GM18499 (cell line): ENCODE results near the gene ESRP2.

Experiments used
- ATAC-seq: cut with Tn5 transposase; IDR thresholded peaks from one replicate; pipeline ENCODE4 v1.9.1; 2021; ENCODE audit warnings: moderate number of reproducible peaks; ENCODE audit not compliant: insufficient read depth, unreplicated experiment

The ESRP2 gene

DNA sequence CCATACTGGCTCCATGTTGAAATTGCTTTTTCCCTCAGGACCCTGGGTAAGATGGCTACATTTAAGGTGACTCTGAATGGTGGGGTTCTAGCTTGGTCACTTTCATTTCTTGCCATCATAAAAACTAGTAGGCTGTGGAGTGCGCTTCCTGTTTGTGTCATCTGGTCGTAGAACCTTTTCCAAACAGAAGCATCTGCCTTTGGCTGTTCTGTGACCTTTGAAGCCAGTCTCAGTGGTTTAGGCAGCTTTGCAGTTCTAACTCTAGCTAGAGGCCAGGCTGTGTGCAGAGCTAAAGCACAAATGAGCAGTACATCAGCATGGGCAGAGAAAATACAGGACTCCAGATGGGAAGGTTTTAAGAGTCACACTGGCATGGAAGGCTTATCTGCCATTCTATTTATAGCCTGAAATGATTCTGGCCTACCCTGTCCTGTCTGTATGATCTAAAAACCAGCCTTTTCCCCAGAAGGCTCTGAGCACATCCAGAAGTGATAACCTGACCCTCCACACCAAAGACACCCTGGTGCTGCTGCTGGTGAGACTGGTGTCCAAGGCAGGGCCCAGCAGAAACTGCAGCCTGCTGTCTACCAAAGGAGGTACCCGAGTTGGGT lies 8.6 kb downstream of the ESRP2 start:
- ATAC-seq, result no peak

DNA sequence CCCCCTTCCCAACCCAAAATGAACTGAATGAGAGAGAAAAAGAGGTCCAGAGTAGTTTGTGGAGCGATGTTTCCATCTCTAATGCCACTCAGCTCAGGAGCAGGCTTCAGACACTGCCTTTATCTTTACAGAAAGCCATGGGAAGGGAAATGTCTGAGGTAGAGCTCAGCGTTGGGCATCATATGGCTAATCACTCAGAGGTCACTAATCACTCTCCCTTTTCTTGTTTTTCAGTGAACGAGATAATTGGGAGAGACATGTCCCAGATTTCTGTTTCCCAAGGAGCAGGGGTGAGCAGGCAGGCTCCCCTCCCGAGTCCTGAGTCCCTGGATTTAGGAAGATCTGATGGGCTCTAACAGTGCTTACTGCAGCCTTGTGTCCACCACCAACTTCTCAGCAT lies 9.8 kb downstream of the ESRP2 start:
- no peak for ATAC-seq

DNA sequence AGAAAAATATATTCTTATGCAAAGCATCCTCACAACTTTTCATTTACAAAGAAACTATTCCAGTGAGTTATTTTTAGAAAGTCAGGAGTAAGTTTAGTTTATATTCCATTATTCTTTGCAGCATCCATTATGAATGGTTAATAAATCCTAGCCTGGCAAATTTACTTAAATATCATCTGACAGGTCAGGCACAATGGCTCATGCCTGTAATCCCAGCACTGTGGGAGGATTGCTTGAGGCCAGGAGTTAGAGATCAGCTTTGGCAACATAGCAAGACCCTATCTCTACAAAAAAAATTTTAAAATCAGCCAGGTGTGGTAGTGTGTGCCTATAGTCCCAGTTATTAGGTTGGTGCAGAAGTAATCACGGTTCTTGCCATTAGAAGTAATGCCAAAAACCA lies 12.9 kb downstream of the ESRP2 start:
- ATAC-seq, result no peak

DNA sequence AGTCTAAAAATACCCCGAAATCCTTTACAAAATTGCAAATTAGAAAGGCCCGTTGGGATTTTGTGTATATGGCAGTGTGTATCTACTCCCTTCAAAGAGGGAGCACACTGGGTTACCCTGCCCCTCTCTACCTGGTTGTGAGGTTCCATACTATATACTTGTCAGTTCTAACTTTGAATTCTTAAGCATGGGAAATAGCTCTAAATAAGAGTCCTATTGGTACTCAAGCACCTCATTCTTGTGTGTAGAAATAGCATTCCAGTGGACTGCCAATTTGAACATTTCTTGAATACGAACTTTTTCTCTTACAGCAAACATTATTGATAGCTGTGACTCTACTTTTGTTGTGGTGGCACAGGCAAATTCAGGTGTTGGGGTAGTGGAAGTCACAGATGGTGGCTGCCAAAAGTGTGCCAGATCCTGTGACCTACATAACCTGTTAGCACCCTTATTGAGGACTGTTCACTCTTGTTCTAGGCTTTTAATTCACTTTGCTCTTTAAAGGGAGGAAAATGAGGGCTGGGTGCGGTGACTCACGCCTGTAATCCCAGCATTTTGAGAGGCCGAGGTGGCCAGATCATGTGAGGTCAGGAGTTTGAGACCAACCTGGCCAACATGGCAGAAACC lies 16.1 kb downstream of the ESRP2 start:
- ATAC-seq, result no peak

DNA sequence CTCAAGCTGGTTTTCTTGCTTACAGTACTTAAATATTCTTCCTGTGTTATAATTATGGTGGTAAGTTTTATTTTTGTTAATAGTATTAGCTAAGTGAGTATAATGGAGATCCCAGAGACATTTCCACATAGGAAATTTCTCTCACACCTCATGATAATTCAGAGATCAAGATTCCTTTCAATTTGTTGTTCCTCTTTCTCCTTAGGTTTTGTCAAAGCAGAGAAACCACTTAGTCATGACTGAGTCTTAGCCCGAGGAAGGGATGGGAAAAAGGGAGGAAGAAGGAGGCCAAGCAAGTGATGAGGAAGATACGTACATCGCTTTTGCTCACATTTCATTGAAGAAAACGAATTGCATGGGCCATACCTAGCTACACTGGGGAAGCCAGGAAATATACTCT lies 18.4 kb downstream of the ESRP2 start:
- no peak for ATAC-seq

DNA sequence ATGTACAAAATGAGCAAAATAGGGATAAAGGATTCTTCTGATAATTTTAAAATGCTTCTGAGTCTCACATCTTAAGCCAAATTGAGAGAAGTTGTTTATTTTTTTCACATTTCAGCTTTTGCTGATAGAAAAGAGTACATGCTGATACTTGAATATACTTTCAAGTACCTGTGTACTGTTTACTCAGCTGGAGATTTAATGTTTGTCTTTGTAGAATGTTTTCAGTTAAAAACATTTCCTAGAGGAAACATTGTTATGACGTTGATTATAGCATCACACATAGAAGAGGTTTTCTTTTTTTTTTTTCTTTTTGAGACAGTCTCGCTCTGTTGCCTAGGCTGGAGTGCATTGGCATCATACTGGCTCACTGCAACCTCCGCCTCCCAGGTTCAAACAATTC lies 19.7 kb downstream of the ESRP2 start:
- no peak for ATAC-seq

DNA sequence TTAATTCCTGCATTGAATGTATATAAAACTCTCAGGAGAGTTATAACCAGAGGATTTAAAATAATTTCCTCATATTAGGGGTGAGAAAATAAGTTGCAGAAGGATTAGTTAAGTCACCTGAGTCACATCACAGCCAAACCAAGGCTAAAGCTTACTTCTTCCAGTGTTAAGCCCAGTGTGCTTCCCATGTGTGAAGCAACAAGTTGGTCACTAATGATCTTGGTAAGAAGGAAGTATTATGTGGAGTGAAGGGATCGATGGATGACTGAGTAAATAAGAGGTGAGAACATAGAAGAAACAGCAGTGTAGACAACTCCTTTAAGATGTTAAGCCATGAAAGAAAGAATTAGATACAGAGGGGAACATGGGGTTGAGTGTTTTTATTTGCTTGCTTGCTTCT lies 20.6 kb downstream of the ESRP2 start:
- no peak for ATAC-seq

DNA sequence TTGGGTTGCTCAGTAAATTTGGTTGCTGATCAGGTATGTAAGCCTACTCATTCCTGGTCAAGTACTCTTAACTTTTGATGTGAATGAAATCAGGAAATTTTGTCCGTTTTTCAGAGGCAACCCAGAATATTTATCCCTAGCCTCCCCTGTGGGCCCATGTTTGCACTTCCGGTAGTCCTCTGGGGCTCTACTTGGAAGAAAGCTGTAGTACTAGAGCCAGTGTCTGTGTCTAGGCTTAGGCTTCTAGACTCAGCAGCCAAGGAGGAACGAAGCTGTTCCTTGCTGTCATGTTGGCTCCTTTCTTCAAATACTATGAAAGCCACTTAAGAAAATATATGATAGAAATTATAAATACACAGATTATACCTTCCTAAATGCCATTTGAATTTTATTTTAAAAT lies 21.2 kb downstream of the ESRP2 start:
- no peak for ATAC-seq

DNA sequence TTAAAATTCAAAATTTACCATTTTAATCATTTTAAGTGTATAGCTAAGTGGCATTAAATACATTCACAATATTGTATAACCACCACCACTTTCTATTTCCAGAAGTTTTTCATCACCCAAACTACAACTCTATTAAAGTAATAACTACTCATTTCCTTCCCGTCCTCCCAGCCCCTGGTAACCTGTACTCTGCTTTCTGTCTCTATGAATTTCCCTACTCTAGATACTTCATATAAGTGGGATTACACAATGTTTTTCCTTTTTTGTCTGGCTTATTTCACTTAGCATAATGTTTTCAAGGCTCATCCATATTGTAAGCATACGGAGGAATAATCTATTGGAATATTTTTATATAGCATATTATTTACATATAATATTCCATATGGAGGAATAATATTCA lies 29.7 kb downstream of the ESRP2 start:
- ATAC-seq, result no peak

DNA sequence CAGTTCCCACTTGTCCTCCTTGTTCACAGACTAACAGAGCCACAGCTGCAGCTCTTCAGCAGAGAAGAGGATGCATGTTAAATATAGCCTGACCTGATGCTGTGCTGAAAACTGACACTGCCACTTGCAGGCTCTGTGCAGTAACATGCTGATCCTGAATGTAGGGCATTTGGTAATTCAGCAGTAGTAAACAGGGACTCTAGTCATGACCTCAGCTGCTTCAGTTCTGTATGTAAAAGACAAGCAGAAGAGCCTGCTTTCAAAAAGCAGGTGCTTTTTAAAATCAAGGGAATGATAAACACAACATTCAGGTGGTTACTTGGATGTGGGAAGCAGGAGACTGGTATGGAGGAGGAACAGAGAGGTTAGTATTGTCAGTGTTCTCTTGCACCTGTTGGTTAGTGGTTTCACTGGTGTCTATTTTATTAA lies 33.8 kb downstream of the ESRP2 start:
- no peak for ATAC-seq

DNA sequence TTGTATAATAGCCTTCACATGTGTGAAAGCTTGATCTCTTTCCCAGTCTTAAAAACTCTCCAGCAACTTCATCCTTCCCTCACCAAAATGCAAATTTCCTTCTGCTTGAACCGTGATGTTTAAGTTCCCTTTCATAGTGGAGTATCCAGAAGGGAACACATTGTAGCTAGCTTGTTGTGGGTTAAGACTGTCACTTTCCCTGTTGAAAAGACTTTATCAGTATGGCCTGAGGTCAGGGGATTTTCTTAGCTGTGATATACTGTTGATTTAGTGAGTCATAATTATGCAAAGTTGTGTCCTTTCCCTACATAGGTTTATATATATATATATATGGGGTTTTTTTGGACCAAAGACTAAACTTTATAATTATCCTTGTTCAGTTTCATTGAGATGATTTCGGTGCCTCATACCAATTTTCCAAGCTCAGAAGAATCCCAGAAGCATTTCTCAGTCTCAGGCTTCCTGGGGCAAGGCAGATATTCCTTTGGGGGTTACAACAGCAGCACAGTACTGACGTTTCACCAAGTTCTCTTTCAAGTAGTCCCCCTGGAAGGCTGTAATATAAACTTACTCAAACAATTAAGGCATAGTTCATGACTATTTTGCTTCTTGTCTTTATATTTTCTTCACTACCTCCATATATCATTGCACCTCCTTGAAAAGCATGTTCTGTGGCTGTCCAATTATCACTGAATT lies 35.7 kb downstream of the ESRP2 start:
- ATAC-seq, result no peak

DNA sequence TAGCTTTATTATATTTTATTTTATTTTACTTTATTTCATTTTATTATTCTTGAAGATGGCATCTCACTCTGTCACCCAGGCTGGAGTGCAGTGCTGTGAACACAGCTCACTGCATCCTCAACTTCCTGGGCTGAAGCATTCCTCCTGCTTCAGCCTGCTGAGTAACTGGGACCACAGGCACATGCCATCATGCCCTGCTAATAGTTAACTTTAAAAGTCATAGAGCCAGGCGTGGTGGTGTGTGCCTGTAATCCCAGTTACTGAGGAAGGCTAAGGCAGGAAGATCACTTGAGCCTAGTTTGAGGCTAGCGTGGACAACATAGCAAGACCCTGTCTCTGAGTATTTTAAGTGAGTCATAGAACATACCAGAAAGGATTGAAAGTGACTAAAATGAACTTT lies 38.7 kb downstream of the ESRP2 start:
- no peak for ATAC-seq

DNA sequence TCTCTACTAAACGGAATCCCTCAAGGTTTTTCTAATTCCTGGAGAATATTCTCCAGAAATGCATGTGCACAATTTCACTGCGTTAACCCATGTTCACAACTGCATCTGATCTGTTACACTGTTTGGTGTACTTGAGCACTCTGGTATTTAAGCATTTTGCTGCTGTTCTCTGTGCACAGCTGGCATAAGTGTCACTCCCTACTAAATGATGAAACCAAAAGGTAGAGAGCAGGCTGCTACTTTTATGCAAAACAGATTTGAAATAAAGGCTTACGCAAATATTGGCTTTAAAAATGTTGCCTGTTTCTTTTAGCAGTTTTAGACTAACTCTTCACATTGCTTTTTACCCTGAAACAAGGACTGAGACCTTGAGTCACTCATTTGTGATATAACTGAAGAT lies 41.7 kb downstream of the ESRP2 start:
- no peak for ATAC-seq

DNA sequence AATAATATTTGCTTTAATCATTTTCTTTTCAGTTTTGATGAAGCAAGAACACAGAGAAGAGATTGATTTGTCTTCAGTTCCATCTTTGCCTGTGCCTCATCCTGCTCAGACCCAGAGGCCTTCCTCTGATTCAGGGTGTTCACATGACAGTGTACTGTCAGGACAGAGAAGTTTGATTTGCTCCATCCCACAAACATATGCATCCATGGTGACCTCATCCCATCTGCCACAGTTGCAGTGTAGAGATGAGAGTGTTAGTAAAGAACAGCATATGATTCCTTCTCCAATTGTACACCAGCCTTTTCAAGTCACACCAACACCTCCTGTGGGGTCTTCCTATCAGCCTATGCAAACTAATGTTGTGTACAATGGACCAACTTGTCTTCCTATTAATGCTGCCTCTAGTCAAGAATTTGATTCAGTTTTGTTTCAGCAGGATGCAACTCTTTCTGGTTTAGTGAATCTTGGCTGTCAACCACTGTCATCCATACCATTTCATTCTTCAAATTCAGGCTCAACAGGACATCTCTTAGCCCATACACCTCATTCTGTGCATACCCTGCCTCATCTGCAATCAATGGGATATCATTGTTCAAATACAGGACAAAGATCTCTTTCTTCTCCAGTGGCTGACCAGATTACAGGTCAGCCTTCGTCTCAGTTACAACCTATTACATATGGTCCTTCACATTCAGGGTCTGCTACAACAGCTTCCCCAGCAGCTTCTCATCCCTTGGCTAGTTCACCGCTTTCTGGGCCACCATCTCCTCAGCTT lies 45.0 kb downstream of the ESRP2 start:
- no peak for ATAC-seq

DNA sequence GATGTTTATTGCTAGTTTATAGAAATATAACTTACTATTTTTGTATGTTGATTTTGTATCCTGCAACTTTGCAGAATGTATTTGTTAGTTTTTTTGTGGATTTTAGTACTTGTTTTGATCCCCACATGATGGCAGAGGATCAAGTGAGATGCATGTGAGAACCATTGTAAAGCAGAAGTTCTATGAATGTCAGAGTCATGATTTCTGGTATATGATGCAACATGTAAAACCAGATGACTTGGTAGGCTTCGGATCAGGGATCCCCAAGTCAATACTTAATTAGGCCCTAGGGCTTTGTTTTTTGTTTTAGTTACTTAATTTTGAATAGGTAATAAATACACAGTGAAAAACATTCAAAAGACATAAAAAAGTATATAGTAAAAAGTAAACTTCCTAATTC lies 45.8 kb downstream of the ESRP2 start:
- no peak for ATAC-seq

DNA sequence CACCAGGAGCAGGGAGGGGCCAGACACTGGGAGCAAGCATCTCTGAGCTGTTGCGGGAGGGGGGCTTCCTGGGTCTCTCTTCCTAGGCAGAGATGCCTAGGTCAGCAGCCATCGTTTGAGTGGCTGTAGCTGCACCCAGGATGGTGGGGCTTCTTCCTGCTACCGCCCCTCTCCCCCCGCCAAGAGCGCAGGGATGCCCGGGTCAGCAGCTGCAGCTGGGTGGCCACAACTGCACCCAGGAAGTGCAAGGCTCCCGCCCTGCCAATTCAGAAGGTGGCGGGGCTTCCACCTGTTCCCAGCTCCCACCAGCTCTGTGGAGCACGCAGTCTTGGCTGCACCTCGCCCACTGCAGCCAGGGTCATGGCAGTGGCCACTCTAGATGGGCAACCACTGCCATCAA lies 47.8 kb downstream of the ESRP2 start:
- ATAC-seq, result no peak

DNA sequence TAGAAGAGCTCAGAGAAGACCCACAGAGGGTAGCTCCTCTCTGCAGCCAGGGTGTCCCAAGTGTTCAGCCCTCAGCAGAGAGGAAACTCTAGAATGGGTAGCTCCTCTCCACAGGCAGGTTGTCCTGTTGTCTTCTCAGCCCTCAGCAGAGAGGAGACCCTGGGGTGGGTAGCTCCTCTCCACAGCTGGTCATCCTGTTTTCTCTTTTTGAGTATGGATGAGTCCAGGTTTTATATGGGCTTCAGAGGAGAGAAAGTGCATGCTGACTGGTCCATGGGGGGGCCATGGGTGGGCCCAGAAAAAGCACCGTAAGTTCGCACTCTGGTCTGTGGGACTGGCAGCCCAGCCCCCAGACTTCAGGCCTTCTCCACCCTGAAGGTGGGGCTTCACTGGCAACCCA lies 48.4 kb downstream of the ESRP2 start:
- ATAC-seq, result no peak

DNA sequence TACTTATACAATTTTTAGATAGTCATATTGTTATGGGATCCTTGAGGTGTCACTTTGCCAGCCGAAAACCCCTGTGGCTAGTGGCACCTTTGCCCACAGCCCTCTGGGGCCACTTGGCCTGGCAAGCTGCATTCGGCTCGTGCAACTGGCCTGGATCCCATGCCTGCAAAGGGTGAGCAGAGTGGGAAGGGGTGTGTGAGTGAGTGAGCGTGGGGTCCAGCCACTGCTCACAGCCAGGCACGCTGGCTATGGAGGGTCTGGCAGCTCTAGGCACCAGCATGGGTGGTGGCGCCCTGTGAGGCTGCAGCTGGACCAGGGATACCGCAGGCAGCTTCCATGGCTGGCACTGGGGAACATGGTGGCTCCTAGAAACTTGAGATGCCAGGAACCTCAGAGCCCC lies 49.0 kb downstream of the ESRP2 start:
- ATAC-seq, result no peak

DNA sequence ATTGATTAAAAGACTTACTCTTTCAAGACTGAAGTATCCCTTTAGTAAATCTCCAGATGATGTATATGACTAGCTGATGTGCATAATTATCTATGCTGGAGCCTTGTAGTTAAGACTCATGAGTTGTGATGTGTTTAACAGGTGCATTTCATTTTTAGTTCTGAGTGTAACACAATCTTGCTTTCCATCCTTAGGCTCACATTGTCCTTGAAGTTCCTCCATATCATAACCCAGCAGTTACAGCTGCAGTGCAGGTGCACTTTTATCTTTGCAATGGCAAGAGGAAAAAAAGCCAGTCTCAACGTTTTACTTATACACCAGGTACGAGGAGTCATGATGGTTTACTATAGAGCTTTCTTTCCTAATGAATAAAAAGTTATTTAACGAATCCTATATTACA lies 52.9 kb downstream of the ESRP2 start:
- no peak for ATAC-seq

DNA sequence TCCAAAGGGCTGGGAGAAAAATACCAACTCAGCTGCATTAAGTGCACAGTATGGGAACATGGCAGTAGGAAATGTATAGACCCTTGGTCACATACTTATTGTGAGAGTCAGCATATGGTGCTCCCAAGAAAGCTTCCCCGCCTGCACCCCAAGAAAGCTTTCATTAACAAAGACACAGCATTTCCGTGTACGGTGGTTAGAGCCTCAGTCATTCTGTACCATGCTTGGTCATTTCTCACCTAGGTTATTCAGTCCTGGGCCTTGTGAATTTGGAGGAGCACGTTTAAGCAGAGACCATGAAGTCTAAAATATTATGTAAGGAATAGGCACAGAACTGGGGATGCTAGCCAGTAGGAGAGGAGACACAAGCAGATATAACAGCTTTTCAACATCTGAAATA lies 56.1 kb downstream of the ESRP2 start:
- no peak for ATAC-seq

DNA sequence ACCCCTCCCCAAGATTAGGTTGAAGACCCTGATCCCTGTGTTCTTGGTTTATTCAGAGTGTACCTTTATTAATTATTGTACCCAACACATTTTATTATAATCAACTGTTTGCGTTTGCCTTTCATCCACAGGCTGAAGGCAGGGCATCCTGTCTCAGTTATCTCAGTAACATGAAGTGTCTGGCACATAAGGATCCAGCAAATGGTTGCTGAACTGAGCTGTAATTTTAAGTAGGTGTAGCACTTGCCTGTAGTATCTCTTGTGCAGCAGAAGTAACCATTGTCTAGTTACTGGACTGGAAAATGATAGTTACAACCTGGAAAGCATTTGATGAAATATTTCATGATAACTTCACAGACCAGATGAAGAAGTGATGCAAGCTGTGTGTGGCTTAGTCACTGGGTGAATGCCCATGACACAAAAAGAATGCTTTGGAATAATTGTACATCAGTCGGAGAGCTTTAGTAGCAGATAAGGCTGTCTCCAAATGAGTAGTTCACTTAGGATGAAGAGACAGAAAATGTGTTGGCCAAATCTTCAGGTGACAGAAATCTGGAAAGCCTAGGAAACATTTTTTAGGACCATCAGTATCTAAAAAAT lies 56.6 kb downstream of the ESRP2 start:
- no peak for ATAC-seq
